DOHH2 (cell line): Measurements from ENCODE around the gene SALL4.

Experiments used
- CTCF ChIP-seq: fragments of 200-600 bp; sonication (generic); IDR thresholded peaks from one replicate; pipeline ENCODE4 v1.5.1; 2014; ENCODE audit warnings: antibody characterized with exemption, mild to moderate bottlenecking, low read depth, low read length; ENCODE audit not compliant: poor library complexity, severe bottlenecking
- EZH2phosphoT487 ChIP-seq: fragments of 200-600 bp; sonication (generic); IDR thresholded peaks from 2 replicates; pipeline ENCODE4 v1.6.1; 2017; ENCODE audit warnings: borderline replicate concordance, mild to moderate bottlenecking, antibody characterized with exemption, low read length, moderate library complexity, mixed read lengths

GRCh38 chr20:51769976-51770615 lies 32.2 kb downstream of the SALL4 start:
- no peak for TF ChIP-seq CTCF
- no peak for TF ChIP-seq EZH2phosphoT487
